ENCODE results near the gene OSBP. TPM values are rescaled to one million over a fixed set of nuclear protein-coding genes. Genes with fewer than 3 reads are reported as not detected.

Gene OSBP
- total and polyA plus RNA-seq, 2 donors (not counting 3 experiments of a cell fraction or from before 2014, with no cell fraction given) = 14.2 to 37.5 TPM

DNA sequence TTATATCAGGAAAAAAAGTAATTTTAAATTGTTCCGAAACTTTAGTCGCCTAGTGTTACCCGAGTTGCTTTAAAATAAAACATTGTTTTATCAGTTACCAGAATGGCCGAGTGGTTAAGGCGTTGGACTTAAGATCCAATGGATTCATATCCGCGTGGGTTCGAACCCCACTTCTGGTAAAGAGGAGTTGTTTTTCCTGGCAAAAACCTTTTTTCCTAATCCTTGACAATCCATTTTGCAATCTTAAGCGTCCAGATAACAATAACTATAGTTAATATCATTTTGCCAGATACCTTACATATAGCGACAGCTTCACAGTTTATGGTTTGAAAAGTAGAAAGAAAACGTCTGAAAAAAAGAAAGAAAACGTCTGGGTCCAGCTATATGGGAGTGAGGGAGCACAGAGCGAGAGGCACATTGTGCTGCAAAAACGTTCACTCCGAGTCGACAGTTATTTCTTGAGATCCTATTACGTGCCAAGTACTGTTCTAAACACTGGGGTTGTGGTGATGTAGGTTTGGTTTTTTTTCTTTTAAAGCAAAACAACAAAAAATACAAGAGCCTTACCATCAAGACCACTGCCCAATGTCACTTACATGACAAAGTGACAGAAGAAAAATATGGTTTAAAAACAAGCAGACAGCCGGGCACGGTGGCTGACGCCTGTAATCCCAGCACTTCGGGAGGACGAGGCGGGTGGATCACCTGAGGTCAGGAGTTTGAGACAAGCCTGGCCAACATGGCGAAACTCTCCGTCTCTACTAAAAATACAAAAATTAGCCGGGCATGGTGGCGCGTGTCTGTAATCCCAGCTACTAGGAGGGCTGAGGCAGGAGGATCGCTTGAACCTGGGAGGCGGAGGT lies 63.7 kb downstream of the OSBP start:
- Histone ChIP-seq H3K36me3 (ENCODE audit: control insufficient read depth in 2 of 2, extremely low read depth in 1 of 2, insufficient read depth in 2 of 2, low read length in 2 of 2) (no peaks in the 10 kb centered on the region), H3K4me2 (ENCODE audit: insufficient read depth, low read length) (peak overlapping the region; percentile 76), H3K27ac (ENCODE audit: insufficient read depth, low read depth, low read length) (peak overlapping the region; percentile 88), H3K9ac (replicated peaks; ENCODE audit: extremely low read depth, insufficient read depth, low read length) (peak overlapping the region; percentile 83), H4K20me1 (replicated peaks; ENCODE audit: control insufficient read depth, extremely low read depth, insufficient read depth, low read length) (no peaks in the 10 kb centered on the region), H3K4me1 (ENCODE audit: control insufficient read depth, extremely low read depth, insufficient read depth, low read length) (peaks cover 24% of the 10 kb centered on the region), H3K9me3 (replicated peaks; ENCODE audit: control insufficient read depth, insufficient read depth, low read length) (no peaks in the 10 kb centered on the region), H2AFZ (ENCODE audit: low read depth, low read length) (peak overlapping the region; percentile 83), H3K9me1 (replicated peaks; ENCODE audit: control insufficient read depth, extremely low read depth, insufficient read depth, low read length) (no peaks in the 10 kb centered on the region), H3K79me2 (ENCODE audit: control insufficient read depth, insufficient read depth, low read length) (no peaks in the 10 kb centered on the region), H3K27me3 (ENCODE audit: control insufficient read depth in 2 of 2, insufficient read depth in 2 of 2, low read length in 2 of 2) (no peaks in the 10 kb centered on the region), H3K4me3 (replicated peaks in 1 of 3; ENCODE audit: insufficient read depth in 1 of 3, low read depth in 1 of 3, low read length in 3 of 3) (peak overlapping the region; percentile 50 to 88 (median 59))
- ChIA-PET POLR2A (interaction anchor here (0.6 kb wide), 1 partner anchor 117 kb away, joined by 3 read pairs; the partner anchor contains the start of gene PATL1), CTCF (interaction anchor here (1.7 to 3.8 kb wide), 2 partner anchors 14 to 15 kb away, joined by 4 to 22 read pairs; no protein-coding TSS in a partner anchor)
- BruUV-seq (replicated peaks) = no TSS peak
- intact Hi-C loops (cut with micrococcal nuclease) = loop anchor here (1.0 to 10.0 kb wide), 8 partner anchors 8 to 973 kb away; partner anchors contain the start of genes OSBP, PATL1, STX3 and ZFP91
- TF ChIP-seq GATA2 (IDR thresholded peaks at IDR 0.05; ENCODE audit: insufficient read depth, insufficient read length, low read depth, low read length) (no peak), JUN (IDR thresholded peaks at IDR 0.05; ENCODE audit: borderline replicate concordance, insufficient read depth, insufficient read length, low read depth) (no peak), MYC (IDR thresholded peaks at IDR 0.05; ENCODE audit: low read depth, low read length) (no peak), FOS (IDR thresholded peaks at IDR 0.05; ENCODE audit: borderline replicate concordance, insufficient read depth, low read length) (no peak), CTCF (IDR thresholded peaks at IDR 0.05; ENCODE audit: extremely low read depth in 1 of 2, insufficient read depth in 1 of 2, low read depth in 1 of 2, low read length in 2 of 2) (no peak), EZH2 (IDR thresholded peaks at IDR 0.05; ENCODE audit: borderline replicate concordance, low read depth, low read length, severe bottlenecking) (no peak)
- dilution Hi-C loops (cut with MboI; ENCODE audit: extremely low pct_ligation_motif_present, low sequenced_read_pairs) = no loop called here
- FAIRE-seq = peak; percentile 49
- DNase-seq (ENCODE audit: low read depth, low spot score) = peak; percentile 78
